Spleen (tissue), 11 donors: ENCODE data around the gene TMEM30B. TPM values are rescaled to one million over a fixed set of nuclear protein-coding genes. Genes with fewer than 3 reads are reported as not detected.

Source experiments
- DNase-seq: peaks from one replicate; pipeline ENCODE4 v3.0.0-alpha.2; 2020
- H3K27ac ChIP-seq, 8 donors: fragments of 200-600 bp; sonication (generic) in 7 of 8; 1 replicate in 4 of 8; 2 replicates in 4 of 8; pipeline versions ENCODE4 v1.5.0 to v1.8.0; 2016 to 2021; ENCODE audit warnings: inconsistent platforms in 4 of 8, mild to moderate bottlenecking in 4 of 8, moderate library complexity in 1 of 8
- H3K27me3 ChIP-seq, 7 donors: fragments of 200-600 bp; sonication (generic) in 6 of 7; replicated peaks in 1 of 7; 1 replicate in 4 of 7; 2 replicates in 3 of 7; pipeline versions ENCODE4 v1.5.0 to v1.8.0; 2016 to 2021; ENCODE audit warnings: inconsistent platforms in 3 of 7, mild to moderate bottlenecking in 1 of 7
- H3K36me3 ChIP-seq, 6 donors: fragments of 200-600 bp; sonication (generic) in 5 of 6; 1 replicate in 4 of 6; 2 replicates in 2 of 6; pipeline versions ENCODE4 v1.5.0 to v1.8.0; 2016 to 2021; ENCODE audit warnings: inconsistent platforms in 2 of 6
- H3K4me1 ChIP-seq, 6 donors: fragments of 200-600 bp; sonication (generic) in 5 of 6; 1 replicate in 3 of 6; 2 replicates in 3 of 6; pipeline versions ENCODE4 v1.5.0 to v1.8.0; 2016 to 2021; ENCODE audit warnings: inconsistent platforms in 3 of 6
- H3K4me3 ChIP-seq, 8 donors: fragments of 200-600 bp; sonication (generic) in 7 of 8; 1 replicate in 4 of 8; 2 replicates in 4 of 8; pipeline versions ENCODE4 v1.5.0 to v1.8.0; 2016 to 2021; ENCODE audit warnings: inconsistent platforms in 4 of 8, mild to moderate bottlenecking in 4 of 8, moderate library complexity in 2 of 8
- H3K9me3 ChIP-seq, 8 donors: fragments of 200-600 bp; sonication (generic) in 7 of 8; 1 replicate in 4 of 8; 2 replicates in 4 of 8; pipeline versions ENCODE4 v1.5.0 to v1.8.0; 2016 to 2021; ENCODE audit warnings: inconsistent platforms in 4 of 8
- CTCF ChIP-seq, 11 experiments: fragments of 200-600 bp in 7 of 11; fragments of 450-650 bp in 4 of 11; sonication (generic) in 4 of 11; IDR thresholded peaks in 8 of 11; conservative IDR thresholded peaks in 3 of 11; 1 replicate in 7 of 11; 2 replicates in 4 of 11; pipeline versions ENCODE4 v1.4.0 to v1.8.0; 2016 to 2021; ENCODE audit warnings: antibody characterized with exemption in 11 of 11, inconsistent platforms in 4 of 11, mild to moderate bottlenecking in 1 of 11
- POLR2A ChIP-seq, 3 donors: fragments of 450-650 bp; IDR thresholded peaks; one replicate each; pipeline ENCODE4 v1.5.1; 2017; ENCODE audit warnings: antibody characterized with exemption in 3 of 3, mild to moderate bottlenecking in 1 of 3
- POLR2AphosphoS5 ChIP-seq, 3 donors: sonication (generic); formaldehyde crosslinking; IDR thresholded peaks; one replicate each; pipeline ENCODE4 v1.5.1; 2017; ENCODE audit warnings: antibody characterized with exemption in 3 of 3
- WGBS, 5 donors: extraction: QIAGEN DNeasy Blood & Tissue Kit in 3 of 5; methylation state at CpG; one replicate each; pipeline versions ENCODE4 v1.1.5 to v1.1.7; 2013 to 2018; 5-methylcytosine and 5-hydroxymethylcytosine counted together
- intact Hi-C: fragments of 100-400 bp; cut with DNase I; formaldehyde crosslinking; loops from one replicate; pipeline ENCODE4 v1.15.0; 2023; ENCODE audit warnings: low total_unique reads
- polyA plus RNA-seq, 3 donors: library from polyadenylated mRNA; stranded (reverse); fragments of 200-250 nt; gene quantifications; one replicate each; pipeline ENCODE4 v1.2.1, GENCODE V29; 2013
- total RNA-seq, 7 donors: library from RNA; depleted of rRNA in 3 of 7; stranded (reverse); fragments of >200 nt in 3 of 7; fragmentation: NEBNext Ultra II Directional in 4 of 7; extraction: Animal tissue kit (Norgen Biotek cat#: 25700) in 4 of 7; gene quantifications; one replicate each; pipeline versions ENCODE4 v1.1.0 to v1.2.1, GENCODE V29; 2016 to 2021
- donor health status: healthy with polysubstance abuse.
- donor health status: DM: no; HTN: no; CAD: no; lungs with moderate emphysema.
- donor health status: DM: no; HTN: no; CAD: no.
- donor health status: Bipolar disorder and iron deficiency.
- donor health status: healthy.
- donor health status: DM: no; HTN: no; CAD: no.
- donor health status: DM: yes; HTN: yes; CAD: no.

Gene TMEM30B
- total and polyA plus RNA-seq, 10 donors: 0.17 to 1.0 (median 0.59) TPM

DNA sequence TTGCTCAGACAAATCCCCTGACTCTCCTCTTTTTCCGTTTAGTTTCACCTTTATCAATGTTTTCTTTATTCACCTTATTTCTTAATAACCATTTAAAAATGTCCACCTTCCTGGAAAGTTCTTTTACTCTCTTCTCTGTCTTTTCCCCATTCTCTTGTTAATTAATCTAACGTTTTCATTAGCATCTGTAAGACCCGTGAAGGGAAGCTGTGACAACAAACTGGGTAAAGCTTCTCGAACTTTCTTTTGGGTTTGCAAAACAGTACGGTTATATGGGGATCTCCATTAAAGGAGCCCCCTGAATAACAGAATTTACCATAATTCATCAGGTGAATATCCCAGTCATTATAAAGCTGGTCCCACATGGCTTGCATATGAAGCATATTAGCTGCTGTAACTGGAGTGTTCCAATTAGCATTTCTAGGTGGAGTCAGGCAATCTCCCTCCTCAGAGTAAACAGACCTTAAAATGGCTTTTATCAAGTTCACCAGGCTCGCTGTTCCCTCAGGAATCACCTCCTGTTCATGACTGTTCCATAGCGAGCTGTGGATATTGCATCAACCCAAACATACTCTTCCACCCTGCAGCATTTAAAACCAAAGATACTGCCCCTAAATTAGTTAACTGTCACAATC, 42.4 kb downstream of the TMEM30B start:
- Histone ChIP-seq H3K4me1 (no peaks in the 10 kb centered on the region), H3K27ac (no peak overlapping the region), H3K9me3 (peaks cover 0 to 23% (median 17%) of the 10 kb centered on the region in 8 donors), H3K27me3 (peaks cover 0 to 34% (median 0%) of the 10 kb centered on the region in 7 donors), H3K36me3 (no peaks in the 10 kb centered on the region), H3K4me3 (no peak overlapping the region)
- intact Hi-C loops: no loop called here
- WGBS, 5 donors: 69 to 78% (median 74%) methylated on average over 7 of the region's 7 CpGs
- no peak for TF ChIP-seq POLR2AphosphoS5 (IDR thresholded peaks at IDR 0.05)
- TF ChIP-seq CTCF (IDR thresholded peaks at IDR 0.05 in 8 of 11, conservative IDR thresholded peaks at IDR 0.05 in 3 of 11): no peak
- no peak for TF ChIP-seq POLR2A (IDR thresholded peaks at IDR 0.05)
- DNase-seq: no peak

GRCh38 chr14:61234215-61234916, 46.8 kb downstream of the TMEM30B start:
- intact Hi-C loops: no loop called here
- Histone ChIP-seq H3K4me1 (no peaks in the 10 kb centered on the region), H3K9me3 (no peaks in the 10 kb centered on the region), H3K27ac (no peak overlapping the region), H3K4me3 (no peak overlapping the region), H3K36me3 (no peaks in the 10 kb centered on the region), H3K27me3 (peaks cover 0 to 28% (median 0%) of the 10 kb centered on the region in 7 donors)
- TF ChIP-seq CTCF (IDR thresholded peaks at IDR 0.05 in 8 of 11, conservative IDR thresholded peaks at IDR 0.05 in 3 of 11) (no peak), POLR2AphosphoS5 (IDR thresholded peaks at IDR 0.05) (no peak), POLR2A (IDR thresholded peaks at IDR 0.05) (no peak)
- no peak for DNase-seq
- 74 to 83% (median 79%) methylated on average over 2 of the region's 2 CpGs for WGBS, 5 donors

DNA sequence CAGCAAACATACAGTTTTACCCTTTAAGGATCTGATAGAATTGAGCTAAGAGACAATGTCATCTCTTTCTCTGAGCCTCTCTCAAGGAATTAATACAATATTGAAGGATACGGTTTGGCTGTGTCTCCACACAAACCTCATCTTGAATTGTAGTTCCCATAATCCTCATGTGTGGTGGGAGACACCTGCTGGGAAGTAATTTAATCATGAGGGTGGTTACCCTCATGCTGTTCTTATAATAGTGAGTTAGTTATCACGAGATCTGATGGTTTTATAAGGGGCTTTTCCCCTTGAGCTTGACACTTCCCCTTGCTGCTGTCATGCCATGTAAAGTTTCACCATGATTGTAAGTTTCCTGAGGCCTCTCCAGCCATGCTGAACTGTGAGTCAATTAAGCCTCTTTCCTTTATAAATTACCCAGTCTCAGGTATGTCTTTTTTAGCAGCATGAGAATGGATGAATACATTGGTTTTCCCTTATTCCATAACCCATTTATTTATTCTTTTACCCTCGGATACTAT, 47.6 kb downstream of the TMEM30B start:
- peaks cover 0 to 28% (median 0%) of the 10 kb centered on the region in 7 donors for H3K27me3 ChIP-seq
- H3K36me3 ChIP-seq: no peaks in the 10 kb centered on the region
- no peaks in the 10 kb centered on the region for H3K9me3 ChIP-seq
- intact Hi-C loops: no loop called here
- DNase-seq: no peak
- H3K4me3 ChIP-seq: no peak overlapping the region
- TF ChIP-seq POLR2A (IDR thresholded peaks at IDR 0.05) (no peak), CTCF (IDR thresholded peaks at IDR 0.05 in 8 of 11, conservative IDR thresholded peaks at IDR 0.05 in 3 of 11) (no peak)
- H3K4me1 ChIP-seq: no peaks in the 10 kb centered on the region
- no peak overlapping the region for H3K27ac ChIP-seq
- 56 to 71% (median 66%) methylated on average over 3 of the region's 3 CpGs for WGBS, 5 donors

- H3K9me3 ChIP-seq: no peaks in the 10 kb centered on the region
- WGBS, 5 donors: 73 to 86% (median 83%) methylated on average over 4 of the region's 4 CpGs
- H3K27ac ChIP-seq: no peak overlapping the region
- no peak for DNase-seq
- H3K4me3 ChIP-seq: no peak overlapping the region
- intact Hi-C loops: no loop called here
- peaks cover 0 to 33% (median 0%) of the 10 kb centered on the region in 7 donors for H3K27me3 ChIP-seq
- H3K4me1 ChIP-seq: no peaks in the 10 kb centered on the region
- H3K36me3 ChIP-seq: no peaks in the 10 kb centered on the region
- TF ChIP-seq POLR2A (IDR thresholded peaks at IDR 0.05): no peak
- no peak for TF ChIP-seq POLR2AphosphoS5 (IDR thresholded peaks at IDR 0.05)
- TF ChIP-seq CTCF (IDR thresholded peaks at IDR 0.05 in 8 of 11, conservative IDR thresholded peaks at IDR 0.05 in 3 of 11): no peak
These were observed 49.3 kb downstream of the TMEM30B start for GRCh38 chr14:61231810-61232209.
